ENCODE measurements around the gene SLC22A8.
"Not testable (repeated sequence)": the region's sequence is repeated elsewhere in the genome, so short reads cannot be mapped to it uniquely, and the experiment has no call there.

Gene SLC22A8

DNA sequence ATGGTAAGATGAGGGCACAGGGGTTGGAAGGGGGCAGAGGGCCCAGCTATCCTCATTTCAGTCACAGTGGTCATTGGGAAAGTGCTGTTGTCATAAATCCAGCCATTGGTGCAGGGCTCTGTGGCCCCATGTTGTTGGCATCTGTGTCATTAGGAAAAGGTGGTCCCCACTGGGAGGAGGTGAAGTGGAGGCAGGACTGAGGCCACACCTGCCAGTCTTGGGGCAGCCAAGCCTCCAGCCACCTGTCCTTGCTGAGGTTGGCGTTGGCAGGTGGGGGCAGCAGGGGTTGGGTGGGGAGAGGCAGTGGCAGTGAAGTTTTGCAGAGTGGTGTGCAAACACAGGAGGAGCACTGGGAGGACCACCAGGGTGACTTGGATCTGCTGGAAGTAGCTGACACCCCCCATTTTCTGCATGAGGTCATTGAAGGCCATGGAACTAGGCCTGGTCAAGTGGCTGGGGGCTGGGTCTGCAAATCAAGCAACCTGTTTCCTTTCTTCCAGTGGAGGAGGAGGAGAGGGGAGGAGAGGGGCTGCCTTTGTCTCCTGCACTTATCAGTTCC, 56.1 kb downstream of the SLC22A8 start:
- H3K36me3 ChIP-seq (ENCODE audit: insufficient read depth, low read length) = no peaks in the 10 kb centered on the region
- no peaks in the 10 kb centered on the region for H3K27me3 ChIP-seq (ENCODE audit: insufficient read depth, low read length)
- H3K27ac ChIP-seq (ENCODE audit: low read depth, low read length) = no peak overlapping the region
- no peaks in the 10 kb centered on the region for H3K9me3 ChIP-seq (ENCODE audit: insufficient read depth, low read depth, low read length)
- no peak overlapping the region for H3K4me3 ChIP-seq (ENCODE audit: low read length)
- 83% methylated on average over 1 of the region's 1 CpG for WGBS
- H3K9ac ChIP-seq (ENCODE audit: low read depth, low read length) = no peak overlapping the region
- peaks cover 2% of the 10 kb centered on the region; the same call in 1 of the 2 replicates for H3K4me1 ChIP-seq (ENCODE audit: insufficient read depth, low read length)

DNA sequence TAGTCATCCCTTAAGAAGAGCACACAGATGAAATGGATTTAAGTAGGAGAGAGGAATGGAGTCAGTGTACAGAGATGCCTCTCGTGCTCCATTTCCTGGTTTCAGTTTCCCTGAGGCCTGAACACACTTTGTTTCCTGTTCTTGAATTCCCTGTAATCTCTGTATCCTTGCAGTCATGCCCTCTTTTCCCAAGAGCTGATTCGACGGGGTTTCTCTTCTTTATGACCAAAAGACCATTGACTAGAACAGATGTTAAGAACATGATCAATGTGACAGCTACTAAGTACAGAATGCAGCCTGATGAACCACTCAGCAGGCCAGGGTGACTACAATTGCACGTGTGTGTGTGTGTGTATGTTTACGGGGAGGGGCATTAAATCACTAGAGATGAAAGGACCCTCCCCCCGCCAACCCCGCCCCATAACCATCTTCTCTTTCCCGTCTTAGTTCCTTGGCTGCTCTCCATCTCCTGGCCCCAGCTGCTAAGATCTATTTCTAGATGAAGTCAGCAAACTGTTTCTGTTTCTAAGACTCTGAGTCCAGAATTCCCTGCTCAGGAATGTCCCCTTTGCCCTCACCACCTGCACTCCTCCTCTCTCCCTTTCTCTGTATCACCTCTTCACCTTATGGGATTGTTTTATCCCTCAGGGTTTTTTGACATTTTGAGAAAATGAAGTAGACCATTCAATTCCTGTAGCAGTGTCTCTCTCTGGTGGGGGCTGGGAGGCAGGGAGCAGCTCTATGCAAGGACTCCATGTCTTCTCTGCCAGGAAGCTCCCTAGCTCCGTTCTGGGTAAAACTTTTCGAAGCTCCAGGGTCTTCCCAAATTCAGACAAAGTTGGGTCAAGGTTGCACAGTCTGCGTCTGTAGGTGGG, 56.9 kb downstream of the SLC22A8 start:
- H3K9me3 ChIP-seq (ENCODE audit: insufficient read depth, low read depth, low read length) = no peaks in the 10 kb centered on the region
- H3K27ac ChIP-seq (ENCODE audit: low read depth, low read length) = no peak overlapping the region
- whole genome bisulfite sequencing = 87% methylated on average over 11 of the region's 11 CpGs

DNA sequence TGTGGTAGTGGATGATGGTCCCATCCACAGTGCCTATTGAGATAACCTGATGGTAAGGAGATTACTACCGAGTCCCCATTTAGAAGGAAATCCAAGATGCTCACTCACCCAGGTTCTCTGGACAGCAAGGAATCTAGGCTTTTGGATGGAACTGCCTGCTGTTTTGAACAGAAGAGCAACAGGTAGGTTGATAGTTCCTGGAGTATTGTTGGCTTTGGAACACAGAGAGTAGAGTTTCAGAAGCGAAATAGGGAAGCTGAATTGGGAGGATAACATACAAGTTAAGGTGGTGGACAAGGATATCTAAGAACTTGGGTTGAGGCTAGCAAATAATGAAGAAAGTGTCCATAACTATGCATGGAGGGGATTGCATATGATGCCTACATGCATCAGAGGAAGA, 58.5 kb downstream of the SLC22A8 start:
- H3K9ac ChIP-seq (ENCODE audit: low read depth, low read length) = no peak overlapping the region
- H3K4me3 ChIP-seq (ENCODE audit: low read length) = no peak overlapping the region
- no peaks in the 10 kb centered on the region for H3K36me3 ChIP-seq (ENCODE audit: insufficient read depth, low read length)
- 99% methylated on average over 2 of the region's 2 CpGs for WGBS
- no peaks in the 10 kb centered on the region for H3K9me3 ChIP-seq (ENCODE audit: insufficient read depth, low read depth, low read length)
- H3K27me3 ChIP-seq (ENCODE audit: insufficient read depth, low read length) = no peaks in the 10 kb centered on the region
- H3K27ac ChIP-seq (ENCODE audit: low read depth, low read length) = no peak overlapping the region
- peaks cover 2% of the 10 kb centered on the region; the same call in 1 of the 2 replicates for H3K4me1 ChIP-seq (ENCODE audit: insufficient read depth, low read length)

More for the DNA sequence above, 56.9 kb downstream of the SLC22A8 start:
- H3K4me3 ChIP-seq (ENCODE audit: low read length) = no peak overlapping the region
- H3K27me3 ChIP-seq (ENCODE audit: insufficient read depth, low read length) = no peaks in the 10 kb centered on the region
- H3K4me1 ChIP-seq (ENCODE audit: insufficient read depth, low read length) = peaks cover 2% of the 10 kb centered on the region; the same call in 1 of the 2 replicates
- no peak overlapping the region for H3K9ac ChIP-seq (ENCODE audit: low read depth, low read length)
- no peaks in the 10 kb centered on the region for H3K36me3 ChIP-seq (ENCODE audit: insufficient read depth, low read length)

DNA sequence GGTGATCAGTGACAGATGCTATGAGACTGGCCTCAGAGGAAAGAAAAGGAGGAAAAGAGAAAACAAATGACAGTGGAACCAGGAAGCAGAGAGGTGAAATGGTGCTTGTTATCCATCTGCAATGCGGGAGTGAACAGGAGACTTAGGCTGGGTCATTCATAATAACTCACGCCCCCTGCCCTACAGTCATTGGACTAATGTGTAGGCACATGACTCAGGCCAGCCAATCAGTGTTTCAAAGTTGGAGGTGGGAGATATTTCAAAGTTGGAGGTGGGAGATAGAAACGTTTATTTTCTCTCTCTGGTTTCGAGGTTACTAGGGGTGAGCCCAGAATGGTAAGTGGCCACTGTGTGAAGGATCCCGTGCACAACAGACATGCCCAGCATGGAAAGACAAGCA, 61.2 kb downstream of the SLC22A8 start:
- no peaks in the 10 kb centered on the region for H3K27me3 ChIP-seq (ENCODE audit: insufficient read depth, low read length)
- H3K9me3 ChIP-seq (ENCODE audit: insufficient read depth, low read depth, low read length) = no peaks in the 10 kb centered on the region
- no peak overlapping the region for H3K27ac ChIP-seq (ENCODE audit: low read depth, low read length)
- no peaks in the 10 kb centered on the region for H3K36me3 ChIP-seq (ENCODE audit: insufficient read depth, low read length)
- peaks cover 2% of the 10 kb centered on the region; the same call in 1 of the 2 replicates for H3K4me1 ChIP-seq (ENCODE audit: insufficient read depth, low read length)
- H3K9ac ChIP-seq (ENCODE audit: low read depth, low read length) = no peak overlapping the region
- WGBS = 87% methylated on average over 5 of the region's 5 CpGs
- no peak overlapping the region for H3K4me3 ChIP-seq (ENCODE audit: low read length)

DNA sequence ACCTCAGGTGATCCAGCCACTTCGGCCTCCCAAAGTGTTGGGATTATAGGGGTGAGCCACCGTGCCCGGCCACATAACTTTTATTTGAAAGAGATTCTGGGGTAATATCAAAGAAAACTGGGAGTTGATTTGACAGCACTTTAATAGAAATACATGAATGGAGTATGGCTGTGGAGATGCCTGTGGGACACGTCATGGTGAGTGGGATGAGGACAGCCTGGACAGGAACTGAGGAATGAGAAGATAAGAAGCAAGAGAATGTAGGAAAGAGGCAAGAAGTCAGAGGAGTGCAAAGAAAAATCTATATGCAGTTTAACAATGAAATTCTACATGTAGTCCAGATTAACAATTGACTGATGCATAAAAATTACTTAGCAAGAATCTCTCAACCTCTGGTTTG, 61.8 kb downstream of the SLC22A8 start:
- Histone ChIP-seq H3K27me3 (ENCODE audit: insufficient read depth, low read length) (no peaks in the 10 kb centered on the region), H3K4me1 (ENCODE audit: insufficient read depth, low read length) (peaks cover 2% of the 10 kb centered on the region; the same call in 1 of the 2 replicates), H3K9me3 (ENCODE audit: insufficient read depth, low read depth, low read length) (no peaks in the 10 kb centered on the region), H3K36me3 (ENCODE audit: insufficient read depth, low read length) (no peaks in the 10 kb centered on the region), H3K27ac (ENCODE audit: low read depth, low read length) (no peak overlapping the region), H3K4me3 (ENCODE audit: low read length) (no peak overlapping the region), H3K9ac (ENCODE audit: low read depth, low read length) (no peak overlapping the region)
- WGBS = 92% methylated on average over 4 of the region's 4 CpGs

DNA sequence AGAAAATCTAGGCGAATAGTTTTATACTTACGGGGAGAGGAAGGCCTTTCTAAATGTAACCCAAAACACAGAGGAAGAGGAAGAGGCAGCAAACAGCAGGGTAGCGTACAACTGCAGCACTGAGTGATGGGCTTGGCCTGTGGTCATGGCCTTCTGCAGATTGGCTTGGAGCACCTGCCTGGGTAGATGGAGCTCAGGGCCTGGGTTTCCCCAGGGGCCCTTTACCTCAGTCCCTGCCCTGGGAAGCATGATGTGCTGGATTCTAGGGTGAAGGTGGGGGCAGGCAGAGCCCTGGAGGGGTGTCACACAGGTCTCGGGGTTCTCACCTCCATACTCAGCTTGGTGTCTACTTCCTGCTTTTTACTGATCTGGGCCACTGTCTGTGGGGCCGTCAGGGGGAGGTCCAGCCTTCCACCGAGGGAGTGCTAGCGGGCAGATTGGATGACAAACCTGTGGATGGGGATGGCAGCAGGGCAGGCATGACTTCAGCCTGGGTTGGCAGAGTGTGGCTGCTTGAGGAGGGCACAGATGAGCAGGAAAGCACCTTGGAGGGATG, 66.8 kb downstream of the SLC22A8 start:
- Histone ChIP-seq H3K36me3 (ENCODE audit: insufficient read depth, low read length) (no peaks in the 10 kb centered on the region), H3K9me3 (ENCODE audit: insufficient read depth, low read depth, low read length) (no peaks in the 10 kb centered on the region), H3K9ac (ENCODE audit: low read depth, low read length) (no peak overlapping the region), H3K27me3 (ENCODE audit: insufficient read depth, low read length) (no peaks in the 10 kb centered on the region), H3K4me1 (ENCODE audit: insufficient read depth, low read length) (no peaks in the 10 kb centered on the region), H3K4me3 (ENCODE audit: low read length) (no peak overlapping the region), H3K27ac (ENCODE audit: low read depth, low read length) (no peak overlapping the region)
- WGBS = 90% methylated on average over 7 of the region's 7 CpGs

DNA sequence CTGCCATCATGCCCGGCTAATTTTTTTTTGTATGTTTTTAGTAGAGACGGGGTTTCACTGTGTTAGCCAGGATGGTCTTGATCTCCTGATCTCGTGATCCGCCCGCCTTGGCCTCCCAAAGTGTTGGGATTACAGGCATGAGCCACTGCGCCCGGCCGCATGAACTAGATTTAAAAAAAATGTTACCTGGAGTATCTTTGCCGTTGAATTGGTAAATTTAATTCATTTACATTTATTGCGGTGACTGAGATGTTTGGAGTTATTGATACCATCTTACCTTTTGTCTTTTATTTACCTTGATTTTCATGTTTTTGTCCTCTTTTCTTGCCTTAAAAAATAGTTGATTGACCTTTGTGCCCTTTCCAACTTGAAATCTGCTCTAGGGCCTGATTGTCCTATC, 70.1 kb downstream of the SLC22A8 start:
- not testable (repeated sequence) for H3K4me1 ChIP-seq (ENCODE audit: insufficient read depth, low read length)

More for the DNA sequence above, 70.1 kb downstream of the SLC22A8 start:
- H3K27me3 ChIP-seq (ENCODE audit: insufficient read depth, low read length); H3K27ac ChIP-seq (ENCODE audit: low read depth, low read length); H3K9me3 ChIP-seq (ENCODE audit: insufficient read depth, low read depth, low read length); H3K36me3 ChIP-seq (ENCODE audit: insufficient read depth, low read length); H3K9ac ChIP-seq (ENCODE audit: low read depth, low read length); H3K4me3 ChIP-seq (ENCODE audit: low read length): not testable (repeated sequence)
- 91% methylated on average over 9 of the region's 10 CpGs for WGBS
